Uterus (tissue), 2 donors: Measurements from ENCODE around the gene OCLN.

Source experiments
- POLR2A ChIP-seq, 2 donors: fragments of 450-650 bp; IDR thresholded peaks; one replicate each; pipeline ENCODE4 v1.6.1; 2016; ENCODE audit warnings: antibody characterized with exemption in 2 of 2, mild to moderate bottlenecking in 1 of 2, moderate library complexity in 1 of 2
- TF ChIP-seq, protein P1 (sequence below), 4 experiments: fragments of 200-600 bp in 2 of 4; fragments of 450-650 bp in 2 of 4; sonication (generic) in 2 of 4; IDR thresholded peaks; one replicate each; pipeline ENCODE4 v1.5.1; 2016 to 2019; ENCODE audit warnings: antibody characterized with exemption in 4 of 4, mild to moderate bottlenecking in 2 of 4, moderate library complexity in 1 of 4

DNA sequence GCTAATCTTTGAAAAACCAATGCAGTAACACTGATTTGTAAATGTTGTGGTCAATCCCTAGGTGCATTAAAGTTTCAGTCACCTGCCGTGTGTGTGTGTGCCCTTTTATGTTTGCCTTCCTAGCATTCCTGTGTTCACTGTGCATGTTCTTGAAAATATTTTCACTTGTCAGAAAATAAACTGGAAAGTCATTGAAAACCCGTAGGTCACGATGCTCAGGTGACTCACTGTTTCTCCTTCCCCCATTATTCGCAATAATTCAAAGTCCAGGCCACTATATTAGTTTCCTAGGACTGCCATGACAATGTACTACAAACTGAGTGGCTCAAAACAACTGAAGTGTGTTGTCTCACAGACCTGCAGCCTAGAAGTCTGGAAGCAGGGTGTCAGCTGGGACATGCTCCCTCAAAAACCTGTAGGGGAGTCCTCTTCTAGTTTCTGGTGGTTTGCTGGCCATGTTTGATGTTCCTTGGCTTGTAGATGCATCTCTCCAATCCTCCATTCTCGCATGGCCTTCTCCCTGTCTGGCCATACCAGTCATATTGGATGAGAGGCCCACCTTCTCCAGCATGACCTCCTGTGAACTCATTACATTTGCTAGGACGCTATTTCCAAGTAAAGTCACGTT is 48.3 kb upstream of the OCLN start:
- TF ChIP-seq, protein P1, sequence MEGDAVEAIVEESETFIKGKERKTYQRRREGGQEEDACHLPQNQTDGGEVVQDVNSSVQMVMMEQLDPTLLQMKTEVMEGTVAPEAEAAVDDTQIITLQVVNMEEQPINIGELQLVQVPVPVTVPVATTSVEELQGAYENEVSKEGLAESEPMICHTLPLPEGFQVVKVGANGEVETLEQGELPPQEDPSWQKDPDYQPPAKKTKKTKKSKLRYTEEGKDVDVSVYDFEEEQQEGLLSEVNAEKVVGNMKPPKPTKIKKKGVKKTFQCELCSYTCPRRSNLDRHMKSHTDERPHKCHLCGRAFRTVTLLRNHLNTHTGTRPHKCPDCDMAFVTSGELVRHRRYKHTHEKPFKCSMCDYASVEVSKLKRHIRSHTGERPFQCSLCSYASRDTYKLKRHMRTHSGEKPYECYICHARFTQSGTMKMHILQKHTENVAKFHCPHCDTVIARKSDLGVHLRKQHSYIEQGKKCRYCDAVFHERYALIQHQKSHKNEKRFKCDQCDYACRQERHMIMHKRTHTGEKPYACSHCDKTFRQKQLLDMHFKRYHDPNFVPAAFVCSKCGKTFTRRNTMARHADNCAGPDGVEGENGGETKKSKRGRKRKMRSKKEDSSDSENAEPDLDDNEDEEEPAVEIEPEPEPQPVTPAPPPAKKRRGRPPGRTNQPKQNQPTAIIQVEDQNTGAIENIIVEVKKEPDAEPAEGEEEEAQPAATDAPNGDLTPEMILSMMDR (IDR thresholded peaks at IDR 0.05) = no peak
- no peak for TF ChIP-seq POLR2A (IDR thresholded peaks at IDR 0.05)
